SK-N-DZ (cell line): ENCODE data around the gene FRAT1. TPM values are rescaled to one million over a fixed set of nuclear protein-coding genes. Genes with fewer than 3 reads are reported as not detected.
"Not testable (repeated sequence)": the region's sequence is repeated elsewhere in the genome, so short reads cannot be mapped to it uniquely, and the experiment has no call there.

Experiments
- DNase-seq: peaks from one replicate; pipeline ENCODE4 v3.0.0-alpha.2; 2015; ENCODE audit warnings: low spot score
- polyA plus RNA-seq, 2 experiments: library from polyadenylated mRNA; depleted of rRNA; stranded (reverse); fragments of >200 nt; gene quantifications; 2 replicates each; pipeline ENCODE4 v1.2.3, GENCODE V29; 2014

Gene FRAT1
- 2.8 and 3.4 TPM in 2 replicates for polyA plus RNA-seq (2014; cell fraction: cytosol; rRNA removed)
- 1.3 and 2.1 TPM in 2 replicates for polyA plus RNA-seq (2014; cell fraction: nucleus; rRNA removed)

GRCh38 chr10:97318772-97319651 is at the start of gene FRAT1:
TSS of gene FRAT1 (plus strand) at chr10:97319271. CDS start at chr10:97319454, 183 bp downstream.
- DNase-seq: peak; percentile 86

- DNase-seq: no peak
Observed at GRCh38 chr10:97270523-97271154, 48.4 kb upstream of the FRAT1 start.

- DNase-seq: no peak
Observed at GRCh38 chr10:97273700-97274099, 45.4 kb upstream of the FRAT1 start.

GRCh38 chr10:97274828-97275227 is 44.2 kb upstream of the FRAT1 start:
- DNase-seq: no peak

- no peak for DNase-seq
Observed at GRCh38 chr10:97277551-97277950, 41.5 kb upstream of the FRAT1 start.

GRCh38 chr10:97278491-97278989 is 40.5 kb upstream of the FRAT1 start:
- DNase-seq: peak; percentile 73

GRCh38 chr10:97279121-97279815 is 39.8 kb upstream of the FRAT1 start:
- no peak for DNase-seq

GRCh38 chr10:97280783-97281182 is 38.3 kb upstream of the FRAT1 start:
- no peak for DNase-seq

GRCh38 chr10:97290076-97290475 is 29.0 kb upstream of the FRAT1 start:
- not testable (repeated sequence) for DNase-seq

GRCh38 chr10:97290576-97291356 is 28.3 kb upstream of the FRAT1 start:
- not testable (repeated sequence) for DNase-seq

GRCh38 chr10:97291357-97292096 is 27.5 kb upstream of the FRAT1 start:
- no peak for DNase-seq

GRCh38 chr10:97292097-97292861 is 26.8 kb upstream of the FRAT1 start, which contains the start of gene ARHGAP19:
TSS of gene ARHGAP19 (minus strand) at chr10:97292637. CDS start at chr10:97292627, 10 bp downstream.
- DNase-seq: peak; percentile 98

GRCh38 chr10:97292862-97293198 is 26.2 kb upstream of the FRAT1 start:
- DNase-seq: no peak

GRCh38 chr10:97297556-97298222 is 21.4 kb upstream of the FRAT1 start:
- no peak for DNase-seq

- no peak for DNase-seq
Observed at GRCh38 chr10:97298223-97298571, 20.9 kb upstream of the FRAT1 start.

GRCh38 chr10:97300980-97301379 is 18.1 kb upstream of the FRAT1 start:
- DNase-seq: no peak

- no peak for DNase-seq
Observed at GRCh38 chr10:97302088-97302791, 16.8 kb upstream of the FRAT1 start.

- no peak for DNase-seq
Observed at GRCh38 chr10:97307441-97307840, 11.6 kb upstream of the FRAT1 start.
